ENCODE data around the gene ADARB1.

The ADARB1 gene

GRCh38 chr21:45210461-45210983, 136.1 kb downstream of the ADARB1 start:
- DNase-seq, result no peak

- DNase-seq, result no peak
Measured at GRCh38 chr21:45211661-45212060, 137.3 kb downstream of the ADARB1 start.

DNA sequence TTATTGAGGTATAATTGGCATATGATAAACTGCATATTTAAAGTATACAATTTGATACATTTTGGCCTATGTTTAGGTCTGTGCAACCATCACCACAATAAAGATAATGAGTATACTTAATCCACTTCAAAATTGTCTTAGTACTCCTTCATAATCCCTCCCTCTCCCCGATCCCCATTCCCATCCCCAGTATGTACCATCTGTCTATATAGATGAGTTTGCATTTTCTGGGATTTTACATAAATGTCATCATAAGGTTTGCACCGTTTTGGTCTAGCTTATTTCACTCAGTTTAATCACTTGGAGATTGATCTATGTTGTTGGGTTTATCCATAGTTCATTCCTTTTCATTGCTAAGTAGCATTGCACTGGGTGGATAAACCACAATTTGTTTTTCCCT, 139.0 kb downstream of the ADARB1 start:
- no peak for DNase-seq

DNA sequence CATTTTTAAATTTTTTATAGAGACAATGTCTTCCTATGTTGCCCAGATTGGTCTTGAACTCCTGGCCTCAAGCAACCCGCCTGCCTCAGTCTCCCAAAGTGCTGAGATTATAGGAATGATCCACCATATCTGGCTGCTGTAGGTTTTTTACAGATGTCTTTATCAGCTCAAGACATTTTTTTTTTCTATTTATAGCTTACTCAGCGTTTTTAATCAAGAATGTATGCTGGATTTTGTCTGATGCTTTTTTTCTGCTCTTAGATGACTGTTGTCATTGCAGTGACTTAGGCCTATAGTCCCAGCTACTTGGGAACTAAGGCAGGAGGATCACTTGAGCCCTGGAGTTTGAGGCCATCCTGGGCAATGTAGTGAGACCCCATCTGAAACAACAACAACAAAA, 140.8 kb downstream of the ADARB1 start:
- no peak for DNase-seq

DNA sequence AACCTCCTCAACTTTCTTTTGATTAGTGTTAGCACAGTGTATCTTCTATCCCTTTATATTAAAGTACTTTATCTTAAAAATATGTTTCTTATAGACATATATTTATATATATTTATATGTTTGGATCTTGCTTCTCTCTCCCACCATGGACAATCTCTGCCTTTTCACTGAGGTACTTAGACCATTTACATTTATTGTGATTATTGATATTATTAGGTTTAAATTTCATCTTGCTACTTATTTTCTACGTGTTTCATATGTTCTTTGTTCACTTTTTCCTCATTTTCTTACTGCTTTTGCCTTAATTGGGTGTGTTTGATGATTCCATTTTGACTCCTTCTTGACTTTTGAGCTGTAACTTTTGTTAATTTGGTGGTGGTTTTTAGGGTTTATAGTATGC, 142.6 kb downstream of the ADARB1 start:
- DNase-seq, result no peak

DNA sequence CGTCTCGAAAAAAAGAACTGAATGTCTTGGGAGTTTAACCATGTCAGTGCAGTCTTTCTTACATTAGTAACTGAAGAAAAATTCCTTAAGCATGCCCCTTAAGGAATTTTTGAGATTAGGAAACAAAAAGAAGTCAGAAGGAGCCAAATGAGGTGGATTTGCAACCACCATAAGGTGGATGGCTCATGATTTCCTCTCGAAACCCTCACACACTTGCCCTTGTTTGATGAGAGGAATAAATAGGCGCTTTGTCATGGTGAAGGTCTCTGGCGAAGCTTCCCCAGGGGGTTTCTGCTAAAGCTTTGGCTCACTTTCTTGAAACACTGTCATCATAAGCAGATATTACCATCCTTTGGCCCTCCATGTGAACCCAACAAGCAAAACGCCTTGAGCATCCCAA, 145.1 kb downstream of the ADARB1 start:
- DNase-seq, result no peak

DNA sequence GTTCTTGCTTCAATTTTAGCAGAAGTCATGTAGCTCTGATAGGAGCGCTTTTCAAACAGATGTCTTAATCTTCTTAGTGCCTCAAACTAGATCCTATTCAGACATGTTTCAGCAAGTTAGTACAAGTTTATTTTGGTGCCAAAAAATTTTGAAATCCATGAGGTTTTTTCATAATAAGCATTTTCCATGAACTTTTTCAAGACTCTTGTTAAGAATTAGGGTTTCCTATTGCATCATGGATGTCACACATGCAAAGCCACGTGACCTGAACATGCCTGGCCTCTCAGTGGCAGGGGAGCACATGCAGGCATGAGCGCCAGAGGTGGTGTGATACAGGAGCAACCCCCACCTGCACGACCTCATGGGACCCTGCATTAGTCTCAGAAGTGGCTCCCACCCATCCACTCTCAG, 145.7 kb downstream of the ADARB1 start:
- DNase-seq, result no peak

GRCh38 chr21:45220714-45221490, 146.5 kb downstream of the ADARB1 start:
- no peak for DNase-seq

- no peak for DNase-seq
Measured at GRCh38 chr21:45222001-45222400, 147.6 kb downstream of the ADARB1 start.

DNA sequence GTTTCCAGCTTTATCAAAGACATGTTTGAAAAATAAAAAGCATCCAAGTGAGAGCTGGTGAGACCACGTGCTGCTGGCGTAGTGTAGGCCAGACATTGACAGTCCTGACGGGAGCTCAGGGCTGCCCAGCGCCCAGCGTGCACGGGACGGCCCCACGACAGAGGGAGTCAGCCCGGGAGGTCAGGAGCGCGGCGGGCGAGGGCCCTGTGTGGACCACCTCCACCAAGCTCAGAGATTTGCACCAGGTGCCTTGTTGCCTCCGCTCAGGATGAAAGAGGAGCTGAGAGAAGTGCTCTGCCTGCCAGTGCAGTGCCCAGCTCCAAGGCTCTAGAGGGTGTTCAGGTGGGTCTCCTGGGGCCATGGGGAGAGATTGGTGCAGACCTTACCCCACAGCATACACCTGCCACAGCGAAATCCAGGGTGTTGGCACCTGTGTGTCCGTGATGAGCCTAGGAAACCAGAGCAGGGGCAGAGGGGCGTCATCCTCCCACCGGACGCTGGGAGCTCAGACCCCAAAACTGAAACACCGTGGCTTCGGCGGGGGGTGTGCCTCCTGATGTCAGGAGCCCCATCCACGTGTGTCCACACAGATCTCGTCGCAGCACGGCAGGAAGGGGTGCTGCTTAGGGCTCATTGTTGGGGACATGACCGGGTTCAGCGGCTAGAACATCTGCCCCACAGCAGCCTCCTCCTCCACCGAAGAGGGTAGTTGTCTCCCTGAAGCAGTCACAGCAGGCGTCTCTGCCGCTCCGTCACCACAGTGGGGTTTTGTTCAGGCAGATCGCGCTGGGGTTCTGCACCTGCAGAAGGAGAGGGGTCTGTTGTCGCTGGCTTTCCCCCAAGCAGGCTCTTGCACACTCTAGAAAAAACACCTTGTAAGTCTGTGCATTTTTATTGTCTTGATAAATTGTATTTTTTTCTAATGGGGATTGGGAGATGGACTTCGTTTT, 149.1 kb downstream of the ADARB1 start:
- no peak for DNase-seq

DNA sequence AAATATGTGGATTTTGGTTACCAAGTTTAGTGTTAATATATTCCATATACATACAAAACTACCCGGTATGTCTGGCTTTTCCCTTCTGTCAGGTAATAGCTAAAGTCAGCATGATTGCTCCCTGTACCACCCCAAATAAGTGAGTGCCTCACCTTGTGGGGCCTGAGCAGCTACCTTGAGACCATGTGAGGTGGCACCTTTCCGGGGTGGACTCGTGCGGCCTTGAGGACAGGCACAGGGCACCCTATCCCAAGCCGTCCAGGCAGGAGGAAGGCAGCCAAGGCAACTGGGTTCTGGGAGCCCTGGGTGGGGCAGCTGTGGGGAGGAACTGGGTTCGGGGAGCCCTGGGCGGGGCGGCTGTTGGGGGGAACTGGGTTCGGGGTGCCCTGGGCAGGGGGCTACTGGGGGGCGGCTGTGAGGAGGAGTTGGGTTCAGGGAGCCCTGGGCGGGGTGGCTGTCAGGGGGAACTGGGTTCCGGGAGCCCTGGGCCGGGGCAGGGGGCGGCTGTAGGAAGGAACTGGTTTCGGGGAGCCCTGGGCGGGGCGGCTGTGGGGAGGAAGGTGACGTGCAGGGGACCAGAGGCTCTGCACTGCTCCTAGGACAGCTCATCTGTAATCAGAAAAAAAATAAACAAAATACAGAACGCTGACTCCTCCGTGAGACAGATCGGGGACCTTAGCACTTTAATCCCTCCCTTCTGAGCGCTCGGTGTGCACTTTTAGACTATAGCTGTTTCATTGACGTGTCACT, 150.0 kb downstream of the ADARB1 start:
- peak; percentile 45 to 59 for DNase-seq

GRCh38 chr21:45225041-45225740, 150.8 kb downstream of the ADARB1 start:
- DNase-seq, result no peak

DNA sequence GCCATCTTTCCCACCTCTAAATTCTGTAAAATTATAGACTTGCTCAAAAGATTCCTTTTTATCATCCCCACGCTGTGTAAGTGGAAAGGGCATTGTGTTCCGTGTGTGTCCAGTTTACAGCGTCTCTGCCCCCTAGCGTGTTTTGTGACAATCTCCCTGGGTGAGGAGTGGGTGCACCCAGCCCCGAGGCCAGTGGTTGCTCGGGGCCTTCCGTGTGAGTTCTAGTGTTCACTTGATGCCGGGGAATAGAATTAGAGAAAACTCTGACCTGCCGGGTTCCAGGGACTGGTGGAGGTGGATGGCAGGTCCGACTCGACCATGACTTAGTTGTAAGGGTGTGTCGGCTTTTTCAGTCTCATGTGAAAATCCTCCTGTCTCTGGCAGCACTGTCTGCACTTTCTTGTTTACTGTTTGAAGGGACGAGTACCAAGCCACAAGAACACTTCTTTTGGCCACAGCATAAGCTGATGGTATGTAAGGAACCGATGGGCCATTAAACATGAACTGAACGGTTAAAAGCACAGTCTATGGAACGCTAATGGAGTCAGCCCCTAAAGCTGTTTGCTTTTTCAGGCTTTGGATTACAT, 151.5 kb downstream of the ADARB1 start:
- no peak for DNase-seq

DNA sequence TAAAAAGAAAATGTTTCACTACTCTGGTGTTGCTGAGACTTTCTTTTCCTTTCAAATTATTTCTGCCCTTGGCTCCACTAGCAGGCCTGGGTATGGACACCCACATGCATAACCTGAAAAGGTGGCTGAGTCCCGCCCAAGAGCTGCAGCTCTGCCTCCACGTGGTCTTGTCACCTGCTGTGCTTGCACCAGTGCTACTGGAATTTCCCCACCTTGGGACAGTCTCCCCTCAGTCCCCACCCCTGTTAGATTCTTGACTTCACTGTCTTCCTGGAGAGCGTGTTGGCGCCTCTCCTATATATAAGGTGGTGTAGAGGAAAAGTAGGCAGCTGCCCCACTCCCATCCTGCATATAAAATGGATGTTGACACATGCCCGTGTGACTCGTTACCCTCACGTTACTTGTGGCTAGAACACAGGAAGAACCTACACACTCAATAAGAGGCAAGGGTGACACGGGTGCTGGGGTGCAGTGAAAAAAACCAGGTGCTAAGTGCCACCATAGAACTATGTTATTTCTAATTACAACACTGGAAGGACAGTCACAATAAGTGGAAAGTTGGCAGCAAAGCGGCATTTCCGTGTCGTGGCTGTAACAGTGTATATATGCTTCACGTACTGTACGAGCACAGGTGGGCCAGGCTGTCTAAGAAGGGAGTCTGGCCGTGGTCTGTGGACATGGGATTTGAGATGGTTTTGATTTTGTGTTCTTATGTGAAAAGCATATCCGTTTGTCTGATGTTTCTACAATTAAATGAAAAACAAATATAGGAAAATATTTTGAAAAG, 152.4 kb downstream of the ADARB1 start:
- no peak for DNase-seq

GRCh38 chr21:45227735-45228134, 153.4 kb downstream of the ADARB1 start:
- DNase-seq, result no peak

- DNase-seq, result peak; percentile 54 to 63
Measured at GRCh38 chr21:45228171-45228641, 153.8 kb downstream of the ADARB1 start.

GRCh38 chr21:45228656-45229240, 154.4 kb downstream of the ADARB1 start:
- no peak for DNase-seq

- no peak for DNase-seq
Measured at GRCh38 chr21:45231705-45232104, 157.3 kb downstream of the ADARB1 start.

GRCh38 chr21:45234127-45234526, 159.7 kb downstream of the ADARB1 start:
- DNase-seq, result no peak

DNA sequence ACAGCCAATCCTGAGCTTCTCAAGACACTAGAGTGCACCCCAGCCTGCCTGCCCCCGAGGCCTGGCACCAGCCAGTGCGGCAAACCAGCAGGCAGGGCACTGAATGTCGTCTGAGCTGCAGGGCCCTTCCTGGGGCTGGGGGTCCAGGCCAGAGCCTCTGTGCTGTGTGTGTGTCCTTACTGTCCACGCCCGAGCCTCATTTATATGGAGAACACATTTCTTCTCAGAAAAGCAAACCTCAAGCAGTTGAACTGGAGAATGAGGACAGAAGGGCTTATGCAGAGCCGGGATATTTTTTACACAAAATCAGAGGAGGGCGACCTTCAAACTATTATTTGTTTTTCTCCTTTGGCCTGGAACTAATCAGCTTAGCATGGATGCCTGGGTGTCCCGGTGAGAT, 160.6 kb downstream of the ADARB1 start:
- DNase-seq, result no peak

- DNase-seq, result no peak
Measured at GRCh38 chr21:45235488-45235887, 161.1 kb downstream of the ADARB1 start.

Data from activated CD4-positive, alpha-beta T cell treated with anti-CD3 and anti-CD28 coated beads, Interleukin-2, amount 50 U/mL, for 4 hours (primary cell).